DND-41 (cell line): Measurements from ENCODE around the gene ADRA2B.

Experiments
- ATAC-seq: fragments of 200-7000 bp; cut with Tn5 transposase; 3 replicates; pipeline ENCODE4 v1.9.1; 2021; ENCODE audit warnings: low read depth; ENCODE audit not compliant: insufficient read depth
- DNase-seq: peaks from one replicate; pipeline ENCODE4 v3.0.0-alpha.2; 2020
- H2AFZ ChIP-seq: 2 replicates; pipeline ENCODE4 v1.6.0; 2012; ENCODE audit warnings: low read depth, low read length
- H3K27ac ChIP-seq: 2 replicates; pipeline ENCODE4 v1.5.1; 2012; ENCODE audit warnings: low read length, inconsistent platforms
- H3K27me3 ChIP-seq: fragments of 200-600 bp; sonication (generic); 2 replicates; pipeline ENCODE4 v1.6.0; 2012; ENCODE audit warnings: low read length, mild to moderate bottlenecking, inconsistent platforms; ENCODE audit not compliant: insufficient read depth, poor library complexity
- H3K36me3 ChIP-seq: 2 replicates; pipeline ENCODE4 v1.5.1; 2012; ENCODE audit warnings: low read length, inconsistent platforms; ENCODE audit not compliant: insufficient read depth
- H3K4me1 ChIP-seq: 2 replicates; pipeline ENCODE4 v1.5.1; 2012; ENCODE audit warnings: mild to moderate bottlenecking, low read length; ENCODE audit not compliant: insufficient read depth
- H3K4me2 ChIP-seq: 2 replicates; pipeline ENCODE4 v1.6.0; 2012; ENCODE audit warnings: mild to moderate bottlenecking, moderate library complexity, low read length, inconsistent platforms; ENCODE audit not compliant: insufficient read depth
- H3K4me3 ChIP-seq, 2 experiments: fragments of 200-600 bp in 1 of 2; shearing (Covaris generic) in 1 of 2; 2 replicates each; pipeline ENCODE4 v1.5.1; 2012 to 2016; ENCODE audit warnings: inconsistent platforms in 2 of 2, low read length in 2 of 2, mild to moderate bottlenecking in 2 of 2, low read depth in 1 of 2, moderate library complexity in 1 of 2
- H3K79me2 ChIP-seq: 2 replicates; pipeline ENCODE4 v1.6.0; 2012; ENCODE audit warnings: low read length, inconsistent platforms; ENCODE audit not compliant: insufficient read depth
- H3K9ac ChIP-seq: 2 replicates; pipeline ENCODE4 v1.6.0; 2012; ENCODE audit warnings: low read depth, mild to moderate bottlenecking, inconsistent platforms, low read length, moderate library complexity
- H3K9me3 ChIP-seq: 2 replicates; pipeline ENCODE4 v1.5.1; 2012; ENCODE audit warnings: low read length, moderate library complexity, mild to moderate bottlenecking, inconsistent platforms; ENCODE audit not compliant: insufficient read depth, severe bottlenecking
- H4K20me1 ChIP-seq: 2 replicates; pipeline ENCODE4 v1.6.0; 2012; ENCODE audit warnings: low read length; ENCODE audit not compliant: insufficient read depth
- CTCF ChIP-seq: IDR thresholded peaks from 2 replicates; pipeline ENCODE4 v1.5.1; 2012; ENCODE audit warnings: borderline replicate concordance, low read length, moderate library complexity, mild to moderate bottlenecking; ENCODE audit not compliant: poor library complexity, severe bottlenecking; ENCODE audit errors: extremely low read depth
- EZH2 ChIP-seq: IDR thresholded peaks from 3 replicates; pipeline ENCODE4 v1.6.1; 2012; ENCODE audit warnings: borderline replicate concordance, low read depth, mild to moderate bottlenecking, moderate library complexity, low read length, inconsistent platforms; ENCODE audit not compliant: severe bottlenecking

The ADRA2B gene

GRCh38 chr2:96095116-96095636, 21.2 kb downstream of the ADRA2B start:
- Histone ChIP-seq H3K27ac (no peak overlapping the region), H4K20me1 (no peaks in the 10 kb centered on the region), H2AFZ (no peak overlapping the region), H3K27me3 (no peaks in the 10 kb centered on the region), H3K4me2 (no peak overlapping the region), H3K79me2 (no peaks in the 10 kb centered on the region), H3K4me1 (peaks cover 9% of the 10 kb centered on the region), H3K9me3 (no peaks in the 10 kb centered on the region), H3K36me3 (no peaks in the 10 kb centered on the region), H3K9ac (no peak overlapping the region), H3K4me3 (no peak overlapping the region)
- no peak for DNase-seq
- TF ChIP-seq CTCF (no peak), EZH2 (no peak)
- ATAC-seq: no peak

GRCh38 chr2:96093528-96093927, 22.8 kb downstream of the ADRA2B start:
- Histone ChIP-seq H3K36me3 (no peaks in the 10 kb centered on the region), H3K9ac (no peak overlapping the region), H3K27me3 (no peaks in the 10 kb centered on the region), H2AFZ (no peak overlapping the region), H4K20me1 (no peaks in the 10 kb centered on the region), H3K79me2 (no peaks in the 10 kb centered on the region), H3K4me3 (no peak overlapping the region), H3K27ac (no peak overlapping the region), H3K4me1 (no peaks in the 10 kb centered on the region), H3K4me2 (no peak overlapping the region), H3K9me3 (no peaks in the 10 kb centered on the region)
- ATAC-seq (no peak), DNase-seq (no peak)
- TF ChIP-seq CTCF: no peak

- no peaks in the 10 kb centered on the region for H3K27me3 ChIP-seq
- no peak for DNase-seq
- H3K9me3 ChIP-seq: no peaks in the 10 kb centered on the region
- H3K4me2 ChIP-seq: no peak overlapping the region
- H4K20me1 ChIP-seq: no peaks in the 10 kb centered on the region
- no peak overlapping the region for H2AFZ ChIP-seq
- no peak overlapping the region for H3K4me3 ChIP-seq
- H3K27ac ChIP-seq: no peak overlapping the region
- no peaks in the 10 kb centered on the region for H3K4me1 ChIP-seq
- TF ChIP-seq CTCF: no peak
- no peak for TF ChIP-seq EZH2
- H3K9ac ChIP-seq: no peak overlapping the region
- H3K36me3 ChIP-seq: no peaks in the 10 kb centered on the region
- no peak for ATAC-seq
- H3K79me2 ChIP-seq: no peaks in the 10 kb centered on the region
Measured at GRCh38 chr2:96092951-96093350, 23.4 kb downstream of the ADRA2B start.

GRCh38 chr2:96092573-96092877, 23.8 kb downstream of the ADRA2B start:
- Histone ChIP-seq H3K4me3 (no peak overlapping the region), H3K36me3 (no peaks in the 10 kb centered on the region), H3K27ac (no peak overlapping the region), H3K9ac (no peak overlapping the region), H3K79me2 (no peaks in the 10 kb centered on the region), H3K27me3 (no peaks in the 10 kb centered on the region), H2AFZ (no peak overlapping the region), H3K9me3 (no peaks in the 10 kb centered on the region), H3K4me1 (no peaks in the 10 kb centered on the region), H3K4me2 (no peak overlapping the region), H4K20me1 (no peaks in the 10 kb centered on the region)
- no peak for ATAC-seq
- DNase-seq: no peak
- TF ChIP-seq CTCF (no peak), EZH2 (no peak)
